ENCODE data around the gene CNN2.

CNN2 gene

GRCh38 chr19:1042689-1043511 lies 16.5 kb downstream of the CNN2 start:
- Histone ChIP-seq H3K27ac (ENCODE audit: low read depth, low read length, severe bottlenecking) (no peak overlapping the region), H3K9me3 (ENCODE audit: control insufficient read depth, low read length) (no peaks in the 10 kb centered on the region), H3K36me3 (ENCODE audit: control insufficient read depth, insufficient read depth, low read length) (peaks cover 10% of the 10 kb centered on the region), H3K4me1 (ENCODE audit: control insufficient read depth, insufficient read depth, low read length, poor library complexity, severe bottlenecking) (peaks cover 7% of the 10 kb centered on the region), H3K4me3 (ENCODE audit: extremely low read depth, insufficient read depth, low read length, poor library complexity, severe bottlenecking) (no peak overlapping the region)
- WGBS, 2 experiments (ENCODE audit: insufficient coverage in 2 of 2): 87% methylated on average over 13 to 18 of the region's 23 CpGs

DNA sequence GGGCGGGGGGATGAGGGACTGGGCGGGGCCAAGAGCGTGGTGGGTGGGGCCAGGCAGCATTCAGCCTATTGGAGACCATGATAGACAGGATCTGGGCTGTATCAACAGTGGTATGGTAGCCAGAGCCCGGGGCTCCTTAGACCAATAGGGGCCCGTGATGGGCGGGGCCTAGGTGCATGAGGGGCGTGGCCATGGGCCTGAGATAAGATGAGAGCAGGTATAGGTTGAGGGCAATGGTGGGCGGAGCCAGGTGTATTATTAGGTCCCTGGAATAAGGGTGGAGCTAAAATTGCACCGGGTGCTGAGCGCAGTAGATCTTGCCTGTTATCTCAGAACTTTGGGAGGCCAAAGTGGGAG lies 18.8 kb downstream of the CNN2 start:
- Histone ChIP-seq H3K27ac (ENCODE audit: low read depth, low read length, severe bottlenecking) (no peak overlapping the region), H3K36me3 (ENCODE audit: control insufficient read depth, insufficient read depth, low read length) (no peaks in the 10 kb centered on the region), H3K9me3 (ENCODE audit: control insufficient read depth, low read length) (no peaks in the 10 kb centered on the region), H3K4me1 (ENCODE audit: control insufficient read depth, insufficient read depth, low read length, poor library complexity, severe bottlenecking) (peaks cover 7% of the 10 kb centered on the region), H3K4me3 (ENCODE audit: extremely low read depth, insufficient read depth, low read length, poor library complexity, severe bottlenecking) (no peak overlapping the region)
- 59 to 72% methylated on average over 6 to 9 of the region's 10 CpGs for WGBS, 2 experiments (ENCODE audit: insufficient coverage in 2 of 2)

- Histone ChIP-seq H3K27ac (ENCODE audit: low read depth, low read length, severe bottlenecking) (no peak overlapping the region), H3K4me3 (ENCODE audit: extremely low read depth, insufficient read depth, low read length, poor library complexity, severe bottlenecking) (no peak overlapping the region), H3K9me3 (ENCODE audit: control insufficient read depth, low read length) (no peaks in the 10 kb centered on the region), H3K4me1 (ENCODE audit: control insufficient read depth, insufficient read depth, low read length, poor library complexity, severe bottlenecking) (peaks cover 3% of the 10 kb centered on the region), H3K36me3 (ENCODE audit: control insufficient read depth, insufficient read depth, low read length) (no peaks in the 10 kb centered on the region)
- WGBS, 2 experiments (ENCODE audit: insufficient coverage in 2 of 2): 95 to 96% methylated on average over 30 to 31 of the region's 33 CpGs
Observed at GRCh38 chr19:1046117-1046626, 19.8 kb downstream of the CNN2 start.

DNA sequence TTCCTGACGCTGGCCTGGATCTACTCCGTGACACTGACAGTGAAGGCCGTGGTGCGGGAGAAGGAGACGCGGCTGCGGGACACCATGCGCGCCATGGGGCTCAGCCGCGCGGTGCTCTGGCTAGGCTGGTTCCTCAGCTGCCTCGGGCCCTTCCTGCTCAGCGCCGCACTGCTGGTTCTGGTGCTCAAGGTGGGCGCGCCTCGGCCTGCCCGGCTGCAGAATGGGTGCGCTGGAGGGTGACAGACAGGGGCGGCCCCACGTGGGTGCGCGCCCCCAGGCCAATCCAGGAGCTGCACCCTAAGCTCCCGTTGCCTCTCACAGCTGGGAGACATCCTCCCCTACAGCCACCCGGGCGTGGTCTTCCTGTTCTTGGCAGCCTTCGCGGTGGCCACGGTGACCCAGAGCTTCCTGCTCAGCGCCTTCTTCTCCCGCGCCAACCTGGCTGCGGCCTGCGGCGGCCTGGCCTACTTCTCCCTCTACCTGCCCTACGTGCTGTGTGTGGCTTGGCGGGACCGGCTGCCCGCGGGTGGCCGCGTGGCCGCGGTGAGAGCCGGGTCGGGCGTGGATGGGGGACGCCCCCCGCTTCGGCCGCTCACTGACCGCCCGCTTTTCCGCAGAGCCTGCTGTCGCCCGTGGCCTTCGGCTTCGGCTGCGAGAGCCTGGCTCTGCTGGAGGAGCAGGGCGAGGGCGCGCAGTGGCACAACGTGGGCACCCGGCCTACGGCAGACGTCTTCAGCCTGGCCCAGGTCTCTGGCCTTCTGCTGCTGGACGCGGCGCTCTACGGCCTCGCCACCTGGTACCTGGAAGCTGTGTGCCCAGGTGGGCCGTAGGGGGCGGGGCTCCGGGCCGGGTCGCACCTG lies 20.7 kb downstream of the CNN2 start:
- H3K4me3 ChIP-seq (ENCODE audit: extremely low read depth, insufficient read depth, low read length, poor library complexity, severe bottlenecking): no peak overlapping the region
- WGBS, 2 experiments (ENCODE audit: insufficient coverage in 2 of 2): 96% methylated on average over 69 to 76 of the region's 77 CpGs
- H3K27ac ChIP-seq (ENCODE audit: low read depth, low read length, severe bottlenecking): no peak overlapping the region
- H3K9me3 ChIP-seq (ENCODE audit: control insufficient read depth, low read length): no peaks in the 10 kb centered on the region
- no peaks in the 10 kb centered on the region for H3K4me1 ChIP-seq (ENCODE audit: control insufficient read depth, insufficient read depth, low read length, poor library complexity, severe bottlenecking)
- no peaks in the 10 kb centered on the region for H3K36me3 ChIP-seq (ENCODE audit: control insufficient read depth, insufficient read depth, low read length)

GRCh38 chr19:1047696-1048147 lies 21.3 kb downstream of the CNN2 start:
- WGBS, 2 experiments (ENCODE audit: insufficient coverage in 2 of 2): 87 to 92% methylated on average over 17 to 20 of the region's 20 CpGs
- Histone ChIP-seq H3K9me3 (ENCODE audit: control insufficient read depth, low read length) (no peaks in the 10 kb centered on the region), H3K4me1 (ENCODE audit: control insufficient read depth, insufficient read depth, low read length, poor library complexity, severe bottlenecking) (no peaks in the 10 kb centered on the region), H3K27ac (ENCODE audit: low read depth, low read length, severe bottlenecking) (no peak overlapping the region), H3K4me3 (ENCODE audit: extremely low read depth, insufficient read depth, low read length, poor library complexity, severe bottlenecking) (no peak overlapping the region), H3K36me3 (ENCODE audit: control insufficient read depth, insufficient read depth, low read length) (no peaks in the 10 kb centered on the region)

DNA sequence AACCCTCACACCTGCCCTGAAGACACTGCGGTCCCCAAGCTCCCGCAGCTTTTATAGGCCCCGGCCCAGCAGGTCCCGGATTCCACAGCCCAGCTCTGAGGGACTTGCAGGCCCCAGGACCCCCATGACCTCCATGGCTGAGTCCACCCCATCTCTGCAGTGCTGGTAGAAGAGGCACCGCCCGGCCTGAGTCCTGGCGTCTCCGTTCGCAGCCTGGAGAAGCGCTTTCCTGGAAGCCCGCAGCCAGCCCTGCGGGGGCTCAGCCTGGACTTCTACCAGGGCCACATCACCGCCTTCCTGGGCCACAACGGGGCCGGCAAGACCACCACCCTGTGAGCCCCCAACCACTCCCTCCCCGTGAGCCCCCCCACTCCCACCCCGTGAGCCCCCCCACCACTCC lies 22.7 kb downstream of the CNN2 start:
- H3K36me3 ChIP-seq (ENCODE audit: control insufficient read depth, insufficient read depth, low read length): no peaks in the 10 kb centered on the region
- 94 to 95% methylated on average over 4 to 13 of the region's 17 CpGs for WGBS, 2 experiments (ENCODE audit: insufficient coverage in 2 of 2)
- H3K27ac ChIP-seq (ENCODE audit: low read depth, low read length, severe bottlenecking): no peak overlapping the region
- H3K4me3 ChIP-seq (ENCODE audit: extremely low read depth, insufficient read depth, low read length, poor library complexity, severe bottlenecking): no peak overlapping the region
- H3K9me3 ChIP-seq (ENCODE audit: control insufficient read depth, low read length): no peaks in the 10 kb centered on the region
- H3K4me1 ChIP-seq (ENCODE audit: control insufficient read depth, insufficient read depth, low read length, poor library complexity, severe bottlenecking): no peaks in the 10 kb centered on the region

DNA sequence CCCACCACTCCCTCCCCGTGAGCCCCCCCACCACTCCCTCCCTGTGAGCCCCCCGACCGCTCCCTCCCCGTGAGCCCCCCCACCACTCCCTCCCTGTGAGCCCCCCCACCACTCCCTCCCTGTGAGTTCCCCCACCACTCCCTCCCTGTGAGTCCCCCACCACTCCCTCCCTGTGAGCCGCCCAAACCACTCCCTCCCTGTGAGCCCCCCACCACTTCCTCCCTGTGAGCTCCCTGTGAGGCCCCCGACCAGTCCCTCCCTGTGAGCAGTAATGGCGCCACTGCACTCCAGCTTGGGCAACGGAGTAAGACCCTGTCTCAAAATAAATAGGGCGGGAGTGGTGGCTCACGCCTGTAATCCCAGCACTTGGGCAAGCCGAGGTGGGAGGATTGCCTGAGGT lies 23.4 kb downstream of the CNN2 start:
- WGBS, 2 experiments (ENCODE audit: insufficient coverage in 2 of 2): 60 to 74% methylated on average over 3 of the region's 11 CpGs
- no peaks in the 10 kb centered on the region for H3K9me3 ChIP-seq (ENCODE audit: control insufficient read depth, low read length)
- no peaks in the 10 kb centered on the region for H3K36me3 ChIP-seq (ENCODE audit: control insufficient read depth, insufficient read depth, low read length)
- H3K4me1 ChIP-seq (ENCODE audit: control insufficient read depth, insufficient read depth, low read length, poor library complexity, severe bottlenecking): no peaks in the 10 kb centered on the region
- no peak overlapping the region for H3K4me3 ChIP-seq (ENCODE audit: extremely low read depth, insufficient read depth, low read length, poor library complexity, severe bottlenecking)
- no peak overlapping the region for H3K27ac ChIP-seq (ENCODE audit: low read depth, low read length, severe bottlenecking)

- Histone ChIP-seq H3K4me1 (ENCODE audit: control insufficient read depth, insufficient read depth, low read length, poor library complexity, severe bottlenecking) (no peaks in the 10 kb centered on the region), H3K4me3 (ENCODE audit: extremely low read depth, insufficient read depth, low read length, poor library complexity, severe bottlenecking) (no peak overlapping the region), H3K27ac (ENCODE audit: low read depth, low read length, severe bottlenecking) (no peak overlapping the region), H3K9me3 (ENCODE audit: control insufficient read depth, low read length) (no peaks in the 10 kb centered on the region), H3K36me3 (ENCODE audit: control insufficient read depth, insufficient read depth, low read length) (no peaks in the 10 kb centered on the region)
- WGBS, 2 experiments (ENCODE audit: insufficient coverage in 2 of 2): 72% methylated on average over 27 to 29 of the region's 31 CpGs
Observed at GRCh38 chr19:1050989-1051788, 24.8 kb downstream of the CNN2 start.

- 79% methylated on average over 10 to 17 of the region's 17 CpGs for WGBS, 2 experiments (ENCODE audit: insufficient coverage in 2 of 2)
- Histone ChIP-seq H3K27ac (ENCODE audit: low read depth, low read length, severe bottlenecking) (no peak overlapping the region), H3K9me3 (ENCODE audit: control insufficient read depth, low read length) (peaks cover 5% of the 10 kb centered on the region), H3K4me1 (ENCODE audit: control insufficient read depth, insufficient read depth, low read length, poor library complexity, severe bottlenecking) (no peaks in the 10 kb centered on the region), H3K36me3 (ENCODE audit: control insufficient read depth, insufficient read depth, low read length) (no peaks in the 10 kb centered on the region), H3K4me3 (ENCODE audit: extremely low read depth, insufficient read depth, low read length, poor library complexity, severe bottlenecking) (no peak overlapping the region)
Observed at GRCh38 chr19:1051791-1052190, 25.4 kb downstream of the CNN2 start.

GRCh38 chr19:1052349-1052975 lies 26.1 kb downstream of the CNN2 start:
- Histone ChIP-seq H3K36me3 (ENCODE audit: control insufficient read depth, insufficient read depth, low read length) (no peaks in the 10 kb centered on the region), H3K27ac (ENCODE audit: low read depth, low read length, severe bottlenecking) (no peak overlapping the region), H3K4me1 (ENCODE audit: control insufficient read depth, insufficient read depth, low read length, poor library complexity, severe bottlenecking) (no peaks in the 10 kb centered on the region), H3K4me3 (ENCODE audit: extremely low read depth, insufficient read depth, low read length, poor library complexity, severe bottlenecking) (no peak overlapping the region), H3K9me3 (ENCODE audit: control insufficient read depth, low read length) (peaks cover 11% of the 10 kb centered on the region)
- 83 to 93% methylated on average over 2 of the region's 5 CpGs for WGBS, 2 experiments (ENCODE audit: insufficient coverage in 2 of 2)
